ENCODE results near the gene SLC2A9. TPM values are rescaled to one million over a fixed set of nuclear protein-coding genes. Genes with fewer than 3 reads are reported as not detected.

SLC2A9 gene
- total and polyA plus RNA-seq, 2 of the 8 experiments (the other 6 are each of a cell fraction or from before 2014, with no cell fraction given) = 0.20 to 0.26 TPM

GRCh38 chr4:9880406-9881197 is 140.7 kb downstream of the SLC2A9 start:
- Histone ChIP-seq H3K9me3 (ENCODE audit: insufficient read depth in 2 of 2, low read depth in 1 of 2, low read length in 1 of 2) (no peaks in the 10 kb centered on the region), H3K27me3 (replicated peaks in 1 of 4; ENCODE audit: control insufficient read depth in 3 of 4, extremely low read depth in 1 of 4, insufficient read depth in 3 of 4, low read length in 3 of 4) (no peaks in the 10 kb centered on the region), H2BK120ac (replicated peaks; ENCODE audit: low read depth, low read length) (no peak overlapping the region), H3K4me2 (ENCODE audit: insufficient read depth in 1 of 2, low read depth in 2 of 2, low read length in 2 of 2) (no peak overlapping the region), H3K14ac (ENCODE audit: insufficient read length) (no peak overlapping the region), H4K91ac (replicated peaks; ENCODE audit: insufficient read length, low read length) (no peak overlapping the region), H3K79me1 (ENCODE audit: low read depth, low read length) (no peaks in the 10 kb centered on the region), H2BK15ac (ENCODE audit: low read length) (no peak overlapping the region), H3K23ac (ENCODE audit: insufficient read length) (no peak overlapping the region), H4K8ac (ENCODE audit: extremely low read depth, insufficient read depth, low read length) (no peak overlapping the region), H2AK5ac (ENCODE audit: low read depth, low read length) (no peak overlapping the region), H2AFZ (ENCODE audit: low read length) (no peak overlapping the region), H3K79me2 (ENCODE audit: control insufficient read depth in 1 of 2, insufficient read depth in 2 of 2, low read length in 2 of 2) (no peaks in the 10 kb centered on the region), H3K56ac (replicated peaks; ENCODE audit: insufficient read length, low read depth, low read length) (no peak overlapping the region), H3K18ac (ENCODE audit: extremely low read depth, low read length) (no peak overlapping the region; the same call in 1 of the 2 replicates), H3K4me1 (replicated peaks in 1 of 4; ENCODE audit: control insufficient read depth in 3 of 4, insufficient read depth in 4 of 4, low read length in 3 of 4) (peaks cover 7 to 15% (median 11%) of the 10 kb centered on the region in 4 experiments), H3K9ac (replicated peaks in 1 of 4; ENCODE audit: extremely low read depth in 1 of 4, low read depth in 3 of 4, low read length in 3 of 4) (no peak overlapping the region), H3K27ac (ENCODE audit: low read depth, low read length) (no peak overlapping the region), H4K20me1 (replicated peaks in 1 of 2; ENCODE audit: control insufficient read depth in 1 of 2, insufficient read depth in 2 of 2, low read length in 2 of 2) (no peaks in the 10 kb centered on the region), H2BK12ac (ENCODE audit: low read depth, low read length) (no peak overlapping the region), H4K5ac (ENCODE audit: insufficient read length, low read depth, low read length) (no peak overlapping the region), H2BK20ac (ENCODE audit: low read length) (no peak overlapping the region), H3K4me3 (ENCODE audit: extremely low read depth in 1 of 4, insufficient read depth in 2 of 4, low read depth in 3 of 4, low read length in 4 of 4) (no peak overlapping the region), H3K4ac (replicated peaks; ENCODE audit: insufficient read length, low read depth, low read length) (no peak overlapping the region), H2BK5ac (ENCODE audit: low read depth, low read length) (no peak overlapping the region), H3K23me2 (ENCODE audit: low read depth, low read length) (peaks cover 2% of the 10 kb centered on the region; the same call in 1 of the 2 replicates), H3K36me3 (ENCODE audit: control insufficient read depth in 2 of 4, insufficient read depth in 4 of 4, low read length in 3 of 4) (no peaks in the 10 kb centered on the region)
- no peak for TF ChIP-seq RNF2 (IDR thresholded peaks at IDR 0.05; ENCODE audit: borderline replicate concordance, low read depth, low read length, missing control alignments, poor library complexity, severe bottlenecking)
- TF ChIP-seq CREB1 (IDR thresholded peaks at IDR 0.05) = no peak
- no peak for TF ChIP-seq SIRT6 (IDR thresholded peaks at IDR 0.05; ENCODE audit: low read length)
- 86% methylated on average over 6 of the region's 6 CpGs; no CpG with 5 or more reads in 1 of the 2 experiments for WGBS, 2 experiments (ENCODE audit: extremely low coverage in 1 of 2, insufficient coverage in 1 of 2, insufficient read length in 1 of 2, insufficient replicate concordance in 2 of 2, low coverage in 1 of 2, low lambda C conversion rate in 2 of 2, missing lambda C conversion rate in 1 of 2)
- ChIA-PET POLR2A (ENCODE audit: partially characterized antibody) (no interaction called here), CTCF (ENCODE audit: partially characterized antibody) (interaction anchor here (0.5 to 2.2 kb wide), 7 partner anchors 9 to 168 kb away, joined by 3 to 9 read pairs (median 5); no protein-coding TSS in a partner anchor)
- FAIRE-seq (no peak), DNase-seq (ENCODE audit: low read depth in 1 of 2, low spot score in 2 of 2) (no peak)
